Skeletal muscle tissue (tissue), 4 donors: Measurements from ENCODE around the gene OGT. TPM values are rescaled to one million over a fixed set of nuclear protein-coding genes. Genes with fewer than 3 reads are reported as not detected.
"Not testable (repeated sequence)": the region's sequence is repeated elsewhere in the genome, so short reads cannot be mapped to it uniquely, and the experiment has no call there.

ENCODE experiments used
- H3K27ac ChIP-seq: one replicate; pipeline ENCODE4 v1.7.0; 2013; ENCODE audit warnings: mild to moderate bottlenecking, low read depth, low read length, inconsistent platforms
- H3K27me3 ChIP-seq, 3 donors: one replicate each; pipeline ENCODE4 v1.7.0; 2013; ENCODE audit warnings: low read length in 3 of 3; ENCODE audit not compliant: control insufficient read depth in 3 of 3, insufficient read depth in 3 of 3
- H3K36me3 ChIP-seq, 3 donors: one replicate each; pipeline ENCODE4 v1.7.0; 2013; ENCODE audit warnings: low read length in 3 of 3; ENCODE audit not compliant: control insufficient read depth in 3 of 3, insufficient read depth in 3 of 3
- H3K4me1 ChIP-seq, 3 donors: one replicate each; pipeline ENCODE4 v1.7.0; 2013; ENCODE audit warnings: low read length in 3 of 3, mild to moderate bottlenecking in 3 of 3; ENCODE audit not compliant: control insufficient read depth in 3 of 3, insufficient read depth in 3 of 3
- H3K4me3 ChIP-seq, 3 donors: one replicate each; pipeline ENCODE4 v1.7.0; 2013; ENCODE audit warnings: low read length in 3 of 3
- H3K9ac ChIP-seq, 3 donors: one replicate each; pipeline ENCODE4 v1.7.0; 2013; ENCODE audit warnings: low read length in 3 of 3, mild to moderate bottlenecking in 3 of 3, moderate library complexity in 2 of 3, low read depth in 1 of 3
- H3K9me3 ChIP-seq, 3 donors: one replicate each; pipeline ENCODE4 v1.7.0; 2013; ENCODE audit warnings: low read length in 3 of 3; ENCODE audit not compliant: control insufficient read depth in 3 of 3
- total RNA-seq: library from RNA; depleted of rRNA; stranded (reverse); fragments of >200 nt; gene quantifications from one replicate; pipeline ENCODE4 v1.2.3, GENCODE V29; 2014
- donor health status: Osteomylitis.

The OGT gene
- total RNA-seq, 1 donor from 2014 or later, result 123 TPM

DNA sequence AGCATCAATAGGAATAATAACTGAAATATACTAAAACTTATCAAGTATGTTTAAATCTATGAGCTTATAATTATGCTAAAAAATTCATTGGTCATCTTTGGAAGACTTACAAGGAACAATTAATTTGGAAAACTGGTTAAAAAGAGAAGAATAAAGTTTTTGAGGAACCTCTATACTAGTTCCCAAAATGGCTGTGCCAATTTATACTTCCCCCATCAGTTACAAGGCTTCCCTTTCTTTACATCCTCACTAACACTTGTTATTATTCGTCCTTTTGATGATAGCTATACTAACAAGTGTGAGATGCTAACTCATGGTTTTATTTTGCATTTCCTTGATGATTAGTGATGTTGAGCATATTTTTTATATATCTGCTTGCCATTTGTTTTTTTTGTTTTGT, 17.1 kb downstream of the OGT start:
- no peaks in the 10 kb centered on the region for H3K9me3 ChIP-seq
- no peak overlapping the region for H3K4me3 ChIP-seq
- no peaks in the 10 kb centered on the region for H3K4me1 ChIP-seq
- H3K36me3 ChIP-seq, result peaks cover 17 to 27% (median 17%) of the 10 kb centered on the region in 3 donors
- no peak overlapping the region for H3K9ac ChIP-seq
- no peaks in the 10 kb centered on the region for H3K27me3 ChIP-seq
- H3K27ac ChIP-seq, result no peak overlapping the region

- Histone ChIP-seq H3K27me3 (no peaks in the 10 kb centered on the region), H3K4me3 (no peak overlapping the region), H3K4me1 (no peaks in the 10 kb centered on the region), H3K9me3 (no peaks in the 10 kb centered on the region), H3K9ac (no peak overlapping the region), H3K27ac (no peak overlapping the region), H3K36me3 (peaks cover 17 to 29% (median 22%) of the 10 kb centered on the region in 3 donors)
Measured at GRCh38 chrX:71550578-71550977, 17.7 kb downstream of the OGT start.

GRCh38 chrX:71556036-71556435, 23.1 kb downstream of the OGT start:
- no peaks in the 10 kb centered on the region for H3K27me3 ChIP-seq
- H3K9me3 ChIP-seq, result no peaks in the 10 kb centered on the region
- H3K36me3 ChIP-seq, result peaks cover 14 to 32% (median 30%) of the 10 kb centered on the region in 3 donors
- no peak overlapping the region for H3K4me3 ChIP-seq
- H3K4me1 ChIP-seq, result no peaks in the 10 kb centered on the region
- no peak overlapping the region for H3K9ac ChIP-seq
- no peak overlapping the region for H3K27ac ChIP-seq

DNA sequence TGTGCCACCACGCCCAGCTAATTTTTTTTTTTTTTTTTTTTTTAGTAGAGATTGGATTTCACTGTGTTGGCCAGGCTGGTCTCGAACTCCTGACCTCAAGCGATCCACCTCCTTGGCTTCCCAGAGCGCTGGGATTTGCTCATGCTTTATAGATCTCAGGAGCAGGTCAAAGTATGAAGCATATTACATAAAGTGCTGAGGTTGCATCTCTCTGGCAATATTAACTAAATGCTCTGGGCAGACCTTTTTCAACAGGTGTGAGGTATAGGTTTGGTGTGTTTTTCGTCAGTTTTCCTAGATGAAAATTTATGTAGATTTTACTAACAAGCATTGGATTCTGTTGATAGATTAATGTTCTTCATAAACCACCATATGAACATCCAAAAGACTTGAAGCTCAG, 26.0 kb downstream of the OGT start:
- no peaks in the 10 kb centered on the region for H3K9me3 ChIP-seq
- no peak overlapping the region for H3K27ac ChIP-seq
- no peak overlapping the region for H3K9ac ChIP-seq
- H3K4me3 ChIP-seq, result no peak overlapping the region
- peaks cover 32 to 55% (median 55%) of the 10 kb centered on the region in 3 donors for H3K36me3 ChIP-seq
- no peaks in the 10 kb centered on the region for H3K4me1 ChIP-seq
- H3K27me3 ChIP-seq, result no peaks in the 10 kb centered on the region

- peaks cover 35 to 61% (median 59%) of the 10 kb centered on the region in 3 donors for H3K36me3 ChIP-seq
- not testable (repeated sequence) for H3K9ac ChIP-seq, H3K4me1 ChIP-seq, H3K27me3 ChIP-seq, H3K4me3 ChIP-seq, H3K27ac ChIP-seq, H3K9me3 ChIP-seq
Measured at GRCh38 chrX:71559773-71560172, 26.9 kb downstream of the OGT start.

- peaks cover 0 to 5% (median 3%) of the 10 kb centered on the region in 3 donors for H3K4me1 ChIP-seq
- H3K27ac ChIP-seq, result no peak overlapping the region
- peaks cover 31 to 74% (median 63%) of the 10 kb centered on the region in 3 donors for H3K36me3 ChIP-seq
Measured at GRCh38 chrX:71563921-71564320, 31.0 kb downstream of the OGT start.

GRCh38 chrX:71565474-71566041, 32.7 kb downstream of the OGT start:
- H3K9ac ChIP-seq, result no peak overlapping the region
- H3K27ac ChIP-seq, result no peak overlapping the region
- H3K9me3 ChIP-seq, result no peaks in the 10 kb centered on the region
- peaks cover 0 to 5% (median 3%) of the 10 kb centered on the region in 3 donors for H3K4me1 ChIP-seq
- peaks cover 27 to 63% (median 57%) of the 10 kb centered on the region in 3 donors for H3K36me3 ChIP-seq
- no peak overlapping the region for H3K4me3 ChIP-seq
- H3K27me3 ChIP-seq, result no peaks in the 10 kb centered on the region

More at GRCh38 chrX:71563921-71564320, 31.0 kb downstream of the OGT start:
- Histone ChIP-seq H3K9me3 (no peaks in the 10 kb centered on the region), H3K9ac (no peak overlapping the region), H3K4me3 (no peak overlapping the region), H3K27me3 (no peaks in the 10 kb centered on the region)

DNA sequence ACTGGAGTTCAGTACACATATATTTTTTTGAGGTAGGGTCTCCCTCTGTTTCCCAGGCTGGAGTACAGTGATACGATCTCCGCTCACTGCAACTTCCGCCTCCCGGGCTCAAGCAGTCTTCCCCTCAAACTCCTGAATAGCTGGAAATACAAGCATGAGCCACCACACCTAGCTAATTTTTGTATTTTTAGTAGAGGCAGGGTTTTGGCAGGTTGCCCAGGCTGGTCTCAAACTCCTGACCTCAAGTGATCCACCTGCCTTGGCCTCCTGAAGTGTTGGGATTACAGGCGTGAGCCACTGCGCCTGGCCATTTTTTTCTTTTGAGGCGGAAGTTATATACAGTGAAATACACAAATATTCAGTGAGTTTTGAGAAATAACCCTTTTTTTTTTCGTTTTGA, 38.5 kb downstream of the OGT start:
- not testable (repeated sequence) for H3K27ac ChIP-seq, H3K4me3 ChIP-seq, H3K9me3 ChIP-seq, H3K9ac ChIP-seq, H3K4me1 ChIP-seq, H3K27me3 ChIP-seq
- peaks cover 14 to 32% (median 28%) of the 10 kb centered on the region in 3 donors for H3K36me3 ChIP-seq

GRCh38 chrX:71573590-71573989, 40.7 kb downstream of the OGT start:
- Histone ChIP-seq H3K9ac (no peak overlapping the region), H3K4me1 (no peaks in the 10 kb centered on the region), H3K36me3 (peaks cover 10 to 23% (median 13%) of the 10 kb centered on the region in 3 donors), H3K27ac (no peak overlapping the region), H3K27me3 (no peaks in the 10 kb centered on the region), H3K9me3 (no peaks in the 10 kb centered on the region), H3K4me3 (no peak overlapping the region)

- Histone ChIP-seq H3K27ac (no peak overlapping the region), H3K9me3 (no peaks in the 10 kb centered on the region), H3K27me3 (no peaks in the 10 kb centered on the region), H3K4me3 (no peak overlapping the region), H3K4me1 (no peaks in the 10 kb centered on the region), H3K36me3 (peaks cover 6 to 18% (median 8%) of the 10 kb centered on the region in 3 donors), H3K9ac (no peak overlapping the region)
Measured at GRCh38 chrX:71577682-71578081, 44.8 kb downstream of the OGT start.
